Activated CD8-positive, alpha-beta memory T cell treated with anti-CD3 and anti-CD28 coated beads, Interleukin-2, amount 50 U/mL, for 4 hours (primary cell): ENCODE measurements around the gene ERICH3.

Experiments
- DNase-seq: peaks from one replicate; pipeline ENCODE4 v3.0.0-alpha.2; 2020

The ERICH3 gene

GRCh38 chr1:74586253-74586897 lies 87.2 kb downstream of the ERICH3 start:
- no peak for DNase-seq

- DNase-seq = no peak
Observed at GRCh38 chr1:74584185-74584584, 89.4 kb downstream of the ERICH3 start.

GRCh38 chr1:74583397-74583796 lies 90.2 kb downstream of the ERICH3 start:
- DNase-seq = no peak

GRCh38 chr1:74579425-74579824 lies 94.2 kb downstream of the ERICH3 start:
- no peak for DNase-seq

- DNase-seq = no peak
Observed at GRCh38 chr1:74578101-74578500, 95.5 kb downstream of the ERICH3 start.

GRCh38 chr1:74571891-74572290 lies 101.7 kb downstream of the ERICH3 start:
- no peak for DNase-seq

GRCh38 chr1:74571493-74571800 lies 102.1 kb downstream of the ERICH3 start:
- no peak for DNase-seq

- no peak for DNase-seq
Observed at GRCh38 chr1:74570797-74571492, 102.6 kb downstream of the ERICH3 start.

- no peak for DNase-seq
Observed at GRCh38 chr1:74549932-74550331, 123.7 kb downstream of the ERICH3 start.

- DNase-seq = no peak
Observed at GRCh38 chr1:74548961-74549750, 124.4 kb downstream of the ERICH3 start.

- no peak for DNase-seq
Observed at GRCh38 chr1:74545821-74546220, 127.8 kb downstream of the ERICH3 start.

- DNase-seq = no peak
Observed at GRCh38 chr1:74534241-74534640, 139.4 kb downstream of the ERICH3 start.

- no peak for DNase-seq
Observed at GRCh38 chr1:74531796-74532195, 141.8 kb downstream of the ERICH3 start.

- no peak for DNase-seq
Observed at GRCh38 chr1:74530892-74531291, 142.7 kb downstream of the ERICH3 start.

- DNase-seq = no peak
Observed at GRCh38 chr1:74528123-74528522, 145.5 kb downstream of the ERICH3 start.

- no peak for DNase-seq
Observed at GRCh38 chr1:74526708-74527107, 146.9 kb downstream of the ERICH3 start.

GRCh38 chr1:74523873-74524480 lies 149.6 kb downstream of the ERICH3 start:
- no peak for DNase-seq

GRCh38 chr1:74522148-74522547 lies 151.4 kb downstream of the ERICH3 start:
- DNase-seq = no peak
